ENCODE data around the gene ESRRA.

- no peak for TF ChIP-seq CTCF (IDR thresholded peaks at IDR 0.05)
- TF ChIP-seq POLR2A (IDR thresholded peaks at IDR 0.05), result no peak
- TF ChIP-seq POLR2AphosphoS5 (IDR thresholded peaks at IDR 0.05), result no peak
Measured at GRCh38 chr11:64281957-64282770, 23.2 kb upstream of the ESRRA start.

All from prostate gland (tissue), 2 donors.